SK-N-SH treated with all-trans-retinoic acid at 6 μM for 48 hours (cell line): ENCODE measurements around the gene EXOSC10.

ENCODE experiments used
- BACH2 ChIP-seq: fragments of 250-450 bp; sonication (Bioruptor Pico); IDR thresholded peaks from 2 replicates; pipeline ENCODE4 v1.9.0; 2021; ENCODE audit warnings: mild to moderate bottlenecking, borderline replicate concordance
- ISL1 ChIP-seq: fragments of 250-450 bp; sonication (Bioruptor Pico); IDR thresholded peaks from 2 replicates; pipeline ENCODE4 v2.1.2; 2022; ENCODE audit warnings: mild to moderate bottlenecking, moderate library complexity
- PATZ1 ChIP-seq: fragments of 250-450 bp; sonication (Bioruptor Pico); IDR thresholded peaks from 2 replicates; pipeline ENCODE4 v1.8.0; 2020; ENCODE audit warnings: mild to moderate bottlenecking, moderate library complexity, borderline replicate concordance
- POU6F1 ChIP-seq: fragments of 250-450 bp; sonication (Bioruptor Pico); IDR thresholded peaks from 2 replicates; pipeline ENCODE4 v1.8.0; 2021; ENCODE audit warnings: low read depth, mild to moderate bottlenecking, moderate library complexity, borderline replicate concordance
- ZC3H10 ChIP-seq: fragments of 250-450 bp; sonication (Bioruptor Pico); IDR thresholded peaks from 2 replicates; pipeline ENCODE4 v1.5.1; 2021; ENCODE audit warnings: mild to moderate bottlenecking, moderate library complexity
- ZFP30 ChIP-seq: fragments of 450-650 bp; formaldehyde crosslinking; IDR thresholded peaks from 2 replicates; pipeline ENCODE4 v1.5.0; 2022; ENCODE audit warnings: mild to moderate bottlenecking, moderate library complexity
- ZNF565 ChIP-seq: fragments of 450-650 bp; formaldehyde crosslinking; conservative IDR thresholded peaks from 2 replicates; pipeline ENCODE4 v1.5.0; 2020; ENCODE audit warnings: low read depth, mild to moderate bottlenecking, moderate library complexity
- TF ChIP-seq, protein P1 (sequence below): fragments of 250-450 bp; sonication (Bioruptor Pico); IDR thresholded peaks from 2 replicates; pipeline ENCODE4 v1.5.1; 2020; ENCODE audit warnings: low read depth, mild to moderate bottlenecking, moderate library complexity
- TF ChIP-seq, protein P2 (sequence below): fragments of 250-450 bp; sonication (Bioruptor Pico); IDR thresholded peaks from 2 replicates; pipeline ENCODE4 v1.5.0; 2020; ENCODE audit warnings: mild to moderate bottlenecking, moderate library complexity

GRCh38 chr1:11046270-11046566 is 53.5 kb downstream of the EXOSC10 start:
- no peak for TF ChIP-seq PATZ1 (CRISPR knock-in tag)
- no peak for TF ChIP-seq ZNF565
- TF ChIP-seq, protein P1, sequence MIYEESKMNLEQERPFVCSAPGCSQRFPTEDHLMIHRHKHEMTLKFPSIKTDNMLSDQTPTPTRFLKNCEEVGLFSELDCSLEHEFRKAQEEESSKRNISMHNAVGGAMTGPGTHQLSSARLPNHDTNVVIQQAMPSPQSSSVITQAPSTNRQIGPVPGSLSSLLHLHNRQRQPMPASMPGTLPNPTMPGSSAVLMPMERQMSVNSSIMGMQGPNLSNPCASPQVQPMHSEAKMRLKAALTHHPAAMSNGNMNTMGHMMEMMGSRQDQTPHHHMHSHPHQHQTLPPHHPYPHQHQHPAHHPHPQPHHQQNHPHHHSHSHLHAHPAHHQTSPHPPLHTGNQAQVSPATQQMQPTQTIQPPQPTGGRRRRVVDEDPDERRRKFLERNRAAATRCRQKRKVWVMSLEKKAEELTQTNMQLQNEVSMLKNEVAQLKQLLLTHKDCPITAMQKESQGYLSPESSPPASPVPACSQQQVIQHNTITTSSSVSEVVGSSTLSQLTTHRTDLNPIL (CRISPR knock-in tag): no peak
- TF ChIP-seq ZFP30 (CRISPR knock-in tag): no peak
- no peak for TF ChIP-seq BACH2 (CRISPR knock-in tag)
- TF ChIP-seq, protein P2, sequence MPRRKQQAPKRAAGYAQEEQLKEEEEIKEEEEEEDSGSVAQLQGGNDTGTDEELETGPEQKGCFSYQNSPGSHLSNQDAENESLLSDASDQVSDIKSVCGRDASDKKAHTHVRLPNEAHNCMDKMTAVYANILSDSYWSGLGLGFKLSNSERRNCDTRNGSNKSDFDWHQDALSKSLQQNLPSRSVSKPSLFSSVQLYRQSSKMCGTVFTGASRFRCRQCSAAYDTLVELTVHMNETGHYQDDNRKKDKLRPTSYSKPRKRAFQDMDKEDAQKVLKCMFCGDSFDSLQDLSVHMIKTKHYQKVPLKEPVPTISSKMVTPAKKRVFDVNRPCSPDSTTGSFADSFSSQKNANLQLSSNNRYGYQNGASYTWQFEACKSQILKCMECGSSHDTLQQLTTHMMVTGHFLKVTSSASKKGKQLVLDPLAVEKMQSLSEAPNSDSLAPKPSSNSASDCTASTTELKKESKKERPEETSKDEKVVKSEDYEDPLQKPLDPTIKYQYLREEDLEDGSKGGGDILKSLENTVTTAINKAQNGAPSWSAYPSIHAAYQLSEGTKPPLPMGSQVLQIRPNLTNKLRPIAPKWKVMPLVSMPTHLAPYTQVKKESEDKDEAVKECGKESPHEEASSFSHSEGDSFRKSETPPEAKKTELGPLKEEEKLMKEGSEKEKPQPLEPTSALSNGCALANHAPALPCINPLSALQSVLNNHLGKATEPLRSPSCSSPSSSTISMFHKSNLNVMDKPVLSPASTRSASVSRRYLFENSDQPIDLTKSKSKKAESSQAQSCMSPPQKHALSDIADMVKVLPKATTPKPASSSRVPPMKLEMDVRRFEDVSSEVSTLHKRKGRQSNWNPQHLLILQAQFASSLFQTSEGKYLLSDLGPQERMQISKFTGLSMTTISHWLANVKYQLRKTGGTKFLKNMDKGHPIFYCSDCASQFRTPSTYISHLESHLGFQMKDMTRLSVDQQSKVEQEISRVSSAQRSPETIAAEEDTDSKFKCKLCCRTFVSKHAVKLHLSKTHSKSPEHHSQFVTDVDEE: no peak
- no peak for TF ChIP-seq ISL1 (CRISPR knock-in tag)
- no peak for TF ChIP-seq ZC3H10 (CRISPR knock-in tag)
- no peak for TF ChIP-seq POU6F1 (CRISPR knock-in tag)
